22Rv1 (cell line): ENCODE results near the gene SLFN5.

Experiments used
- H3K27ac ChIP-seq: fragments of 450-650 bp; 2 replicates; pipeline ENCODE4 v1.5.1; 2017
- ZFX ChIP-seq: fragments of 450-650 bp; IDR thresholded peaks from 2 replicates; pipeline ENCODE4 v1.6.1; 2017; ENCODE audit warnings: antibody characterized with exemption, borderline replicate concordance
- TF ChIP-seq, protein P1 (sequence below): fragments of 450-650 bp; IDR thresholded peaks from 2 replicates; pipeline ENCODE4 v1.5.1; 2017; ENCODE audit warnings: mild to moderate bottlenecking

The SLFN5 gene

DNA sequence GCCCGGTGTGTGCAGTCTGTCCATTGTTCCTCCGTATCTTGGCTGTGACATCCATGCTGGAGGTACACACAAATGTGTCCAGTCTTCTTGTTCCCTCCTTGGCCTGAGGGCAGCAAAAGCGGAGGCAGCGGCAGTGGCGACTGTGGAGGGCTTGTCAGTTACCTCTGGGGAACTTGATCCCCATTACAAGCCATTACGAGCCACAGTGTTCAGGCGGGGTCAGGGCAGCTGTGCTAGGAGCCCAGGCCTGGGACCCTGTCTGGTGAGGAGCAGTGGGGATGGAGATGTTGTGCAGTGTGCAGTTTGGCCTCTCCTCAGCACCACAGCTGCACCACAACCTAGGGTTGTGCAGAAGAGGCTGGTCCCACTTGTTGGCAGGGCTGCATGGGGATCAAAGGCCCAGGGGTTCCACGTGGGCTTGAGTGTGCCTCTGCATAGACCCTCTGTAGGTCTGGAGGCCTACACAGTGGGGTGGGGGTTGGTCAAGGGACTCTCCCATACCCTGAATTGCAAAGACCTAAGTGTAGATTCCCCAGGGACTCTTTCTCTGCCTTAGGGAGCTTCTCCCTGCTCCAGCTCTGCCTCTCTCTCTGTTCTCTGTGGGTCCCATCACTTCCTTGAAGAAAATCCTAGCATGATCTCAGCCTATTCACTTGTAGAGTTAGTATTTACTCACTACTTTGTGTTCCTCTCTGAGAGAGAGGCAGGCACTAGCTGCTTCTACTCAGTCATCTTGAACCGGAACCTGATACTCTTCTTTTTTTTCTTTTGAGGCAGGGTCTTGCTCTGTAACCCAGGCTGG, 71.7 kb downstream of the SLFN5 start:
- H3K27ac ChIP-seq, result no peak overlapping the region
- TF ChIP-seq ZFX, result no peak
- TF ChIP-seq, protein P1, sequence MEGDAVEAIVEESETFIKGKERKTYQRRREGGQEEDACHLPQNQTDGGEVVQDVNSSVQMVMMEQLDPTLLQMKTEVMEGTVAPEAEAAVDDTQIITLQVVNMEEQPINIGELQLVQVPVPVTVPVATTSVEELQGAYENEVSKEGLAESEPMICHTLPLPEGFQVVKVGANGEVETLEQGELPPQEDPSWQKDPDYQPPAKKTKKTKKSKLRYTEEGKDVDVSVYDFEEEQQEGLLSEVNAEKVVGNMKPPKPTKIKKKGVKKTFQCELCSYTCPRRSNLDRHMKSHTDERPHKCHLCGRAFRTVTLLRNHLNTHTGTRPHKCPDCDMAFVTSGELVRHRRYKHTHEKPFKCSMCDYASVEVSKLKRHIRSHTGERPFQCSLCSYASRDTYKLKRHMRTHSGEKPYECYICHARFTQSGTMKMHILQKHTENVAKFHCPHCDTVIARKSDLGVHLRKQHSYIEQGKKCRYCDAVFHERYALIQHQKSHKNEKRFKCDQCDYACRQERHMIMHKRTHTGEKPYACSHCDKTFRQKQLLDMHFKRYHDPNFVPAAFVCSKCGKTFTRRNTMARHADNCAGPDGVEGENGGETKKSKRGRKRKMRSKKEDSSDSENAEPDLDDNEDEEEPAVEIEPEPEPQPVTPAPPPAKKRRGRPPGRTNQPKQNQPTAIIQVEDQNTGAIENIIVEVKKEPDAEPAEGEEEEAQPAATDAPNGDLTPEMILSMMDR, result no peak

DNA sequence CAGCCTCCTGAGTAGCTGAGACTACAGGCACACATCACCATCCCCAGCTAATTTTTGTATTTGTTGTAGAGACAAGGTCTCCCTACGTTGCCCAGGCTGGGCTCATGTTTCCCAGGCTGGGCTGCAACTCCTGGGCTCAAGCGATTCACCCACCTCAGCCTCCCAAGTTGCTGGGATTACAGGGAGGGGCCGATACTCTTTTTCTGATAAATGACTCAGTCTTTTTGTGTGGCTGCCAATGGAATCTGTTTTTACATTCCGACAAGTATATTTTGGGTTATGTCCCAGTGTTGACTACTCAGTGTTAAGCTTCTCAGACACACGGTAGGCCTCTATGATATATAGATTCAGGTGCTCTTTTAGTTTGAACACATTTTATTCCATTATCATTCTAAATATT, 72.4 kb downstream of the SLFN5 start:
- TF ChIP-seq, protein P1, result no peak
- no peak for TF ChIP-seq ZFX
- no peak overlapping the region for H3K27ac ChIP-seq

DNA sequence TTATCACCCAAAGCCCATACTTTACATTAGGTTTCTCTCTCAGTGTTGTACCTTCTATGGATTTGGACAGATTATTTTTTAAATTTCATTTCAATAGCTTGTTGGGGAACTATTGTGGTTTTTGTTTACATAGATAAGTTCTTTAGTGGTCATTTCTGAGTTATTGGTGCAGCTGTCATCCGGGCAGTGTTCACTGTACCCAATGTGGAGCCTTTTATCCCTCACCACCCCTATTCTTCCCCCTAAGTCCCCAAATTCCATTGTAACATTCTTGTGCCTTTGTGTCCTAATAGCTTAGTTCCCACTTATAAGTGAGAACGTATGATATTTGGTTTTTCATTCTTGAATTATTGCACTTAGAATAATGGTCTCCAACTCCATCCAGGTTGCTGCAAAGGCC, 73.1 kb downstream of the SLFN5 start:
- TF ChIP-seq, protein P1, result no peak
- no peak for TF ChIP-seq ZFX
- no peak overlapping the region for H3K27ac ChIP-seq

DNA sequence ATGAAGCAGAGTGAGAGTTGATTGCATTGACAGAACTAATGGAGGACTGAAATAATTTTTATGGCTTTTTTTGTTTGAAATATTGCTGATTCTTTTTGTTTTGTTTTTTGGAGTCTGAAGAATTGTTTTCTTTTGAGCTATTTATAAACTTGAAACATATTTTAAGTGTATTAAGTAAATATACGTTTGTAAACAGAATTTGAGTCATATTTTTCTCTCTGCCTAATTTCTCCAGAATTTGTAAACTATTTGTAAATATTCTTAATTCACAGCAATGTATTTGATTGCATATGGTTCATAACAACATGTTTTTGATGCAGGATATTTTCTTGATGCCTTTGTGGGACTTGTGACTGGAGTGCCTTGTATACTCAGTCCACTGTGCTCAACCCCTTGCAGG, 79.9 kb downstream of the SLFN5 start:
- no peak for TF ChIP-seq ZFX
- TF ChIP-seq, protein P1, result no peak
- H3K27ac ChIP-seq, result no peak overlapping the region
